ENCODE results near the gene SDS. TPM values are rescaled to one million over a fixed set of nuclear protein-coding genes. Genes with fewer than 3 reads are reported as not detected.

Gene SDS
- total and polyA plus RNA-seq, 2 donors (not counting 3 experiments of a cell fraction or from before 2014, with no cell fraction given): not detected

- no peak overlapping the region for H3K27ac ChIP-seq (ENCODE audit: insufficient read depth, low read depth, low read length)
- no peaks in the 10 kb centered on the region for H3K27me3 ChIP-seq (ENCODE audit: control insufficient read depth in 2 of 2, insufficient read depth in 2 of 2, low read length in 2 of 2)
- ChIA-PET POLR2A (no interaction called here), CTCF (interaction anchor here (0.7 to 1.5 kb wide), 2 partner anchors 15 to 43 kb away, joined by 3 read pairs; no protein-coding TSS in a partner anchor)
- H2AFZ ChIP-seq (ENCODE audit: low read depth, low read length): no peak overlapping the region
- H3K9ac ChIP-seq (replicated peaks; ENCODE audit: extremely low read depth, insufficient read depth, low read length): no peak overlapping the region
- no TSS peak for BruUV-seq (replicated peaks)
- DNase-seq (ENCODE audit: low read depth, low spot score): no peak
- H4K20me1 ChIP-seq (replicated peaks; ENCODE audit: control insufficient read depth, extremely low read depth, insufficient read depth, low read length): no peaks in the 10 kb centered on the region
- no peaks in the 10 kb centered on the region for H3K9me3 ChIP-seq (replicated peaks; ENCODE audit: control insufficient read depth, insufficient read depth, low read length)
- no peaks in the 10 kb centered on the region for H3K79me2 ChIP-seq (ENCODE audit: control insufficient read depth, insufficient read depth, low read length)
- no peak for FAIRE-seq
- H3K36me3 ChIP-seq (ENCODE audit: control insufficient read depth in 2 of 2, extremely low read depth in 1 of 2, insufficient read depth in 2 of 2, low read length in 2 of 2): peaks cover 0 to 10% of the 10 kb centered on the region in 2 experiments
- H3K4me2 ChIP-seq (ENCODE audit: insufficient read depth, low read length): no peak overlapping the region
- dilution Hi-C loops (cut with MboI; ENCODE audit: extremely low pct_ligation_motif_present, low sequenced_read_pairs): no loop called here
- intact Hi-C loops (cut with micrococcal nuclease): no loop called here
- no peak overlapping the region for H3K4me3 ChIP-seq (replicated peaks in 1 of 3; ENCODE audit: insufficient read depth in 1 of 3, low read depth in 1 of 3, low read length in 3 of 3)
- H3K4me1 ChIP-seq (ENCODE audit: control insufficient read depth, extremely low read depth, insufficient read depth, low read length): no peaks in the 10 kb centered on the region
- TF ChIP-seq MAX (IDR thresholded peaks at IDR 0.05; ENCODE audit: insufficient read depth, insufficient read length) (no peak), MYC (IDR thresholded peaks at IDR 0.05; ENCODE audit: low read depth, low read length) (no peak), EZH2 (IDR thresholded peaks at IDR 0.05; ENCODE audit: borderline replicate concordance, low read depth, low read length, severe bottlenecking) (no peak), JUN (IDR thresholded peaks at IDR 0.05; ENCODE audit: borderline replicate concordance, insufficient read depth, insufficient read length, low read depth) (no peak), POLR2A (IDR thresholded peaks at IDR 0.05; ENCODE audit: low read depth, low read length) (no peak), GATA2 (IDR thresholded peaks at IDR 0.05; ENCODE audit: insufficient read depth, insufficient read length, low read depth, low read length) (no peak), POLR2AphosphoS5 (IDR thresholded peaks at IDR 0.05; ENCODE audit: insufficient read depth, low read depth, low read length) (no peak), CTCF (IDR thresholded peaks at IDR 0.05; ENCODE audit: extremely low read depth in 1 of 2, insufficient read depth in 1 of 2, low read depth in 1 of 2, low read length in 2 of 2) (no peak), FOS (IDR thresholded peaks at IDR 0.05; ENCODE audit: borderline replicate concordance, insufficient read depth, low read length) (no peak)
- H3K9me1 ChIP-seq (replicated peaks; ENCODE audit: control insufficient read depth, extremely low read depth, insufficient read depth, low read length): no peaks in the 10 kb centered on the region
These were observed 25.4 kb downstream of the SDS start for GRCh38 chr12:113378291-113378690.
